Measurements from ENCODE around the gene SSUH2. TPM values are rescaled to one million over a fixed set of nuclear protein-coding genes. Genes with fewer than 3 reads are reported as not detected.

The SSUH2 gene
- total and polyA plus RNA-seq, 2 of the 13 experiments (the other 11 are each of a cell fraction or from before 2014, with no cell fraction given): 38.1 to 136 TPM

GRCh38 chr3:8597219-8597853 lies 47.3 kb downstream of the SSUH2 start:
- 43% methylated on average over 6 of the region's 7 CpGs for whole genome bisulfite sequencing (ENCODE audit: low lambda C conversion rate)
- BruUV-seq (replicated peaks): no TSS peak

GRCh38 chr3:8596321-8597218 lies 48.0 kb downstream of the SSUH2 start:
- H3K36me3 ChIP-seq (replicated peaks in 1 of 2; ENCODE audit: control insufficient read depth in 1 of 2, insufficient read depth in 2 of 2, low read length in 2 of 2): no peaks in the 10 kb centered on the region
- in situ Hi-C loops (cut with HindIII; ENCODE audit: extremely low pct_ligation_motif_present, low pct_unique_long_range_greater_than_20kb) (no loop called here), intact Hi-C loops (cut with micrococcal nuclease; ENCODE audit: unreplicated experiment) (no loop called here)
- DNase-seq (ENCODE audit: low spot score) (no peak), FAIRE-seq (no peak), ATAC-seq (no peak)
- H4K20me1 ChIP-seq (ENCODE audit: insufficient read depth, low read length): no peaks in the 10 kb centered on the region
- peaks cover 3 to 7% of the 10 kb centered on the region in 2 experiments; a peak in 3 of 5 replicates for H3K27me3 ChIP-seq (ENCODE audit: control insufficient read depth in 1 of 2, insufficient read depth in 2 of 2, low read length in 2 of 2)
- CTCF ChIA-PET (ENCODE audit: low intra/inter-chr PET ratio, low total read pairs): no interaction called here
- no peaks in the 10 kb centered on the region for H3K9me3 ChIP-seq (ENCODE audit: low read length)
- no peak overlapping the region for H2AFZ ChIP-seq (ENCODE audit: low read length)
- H3K4me1 ChIP-seq (ENCODE audit: insufficient read depth, low read length): peaks cover 15% of the 10 kb centered on the region
- H3K4me2 ChIP-seq (ENCODE audit: low read depth, low read length): no peak overlapping the region
- BruUV-seq (replicated peaks): no TSS peak
- no peak overlapping the region for H3K4me3 ChIP-seq (replicated peaks in 1 of 3; ENCODE audit: insufficient read depth in 1 of 3, low read depth in 2 of 3, low read length in 3 of 3)
- no peaks in the 10 kb centered on the region for H3K79me2 ChIP-seq (ENCODE audit: insufficient read depth, low read length)
- H3K9ac ChIP-seq (ENCODE audit: insufficient read depth, low read depth, low read length): no peak overlapping the region
- WGBS (ENCODE audit: low lambda C conversion rate): 56% methylated on average over 18 of the region's 18 CpGs
- no peak overlapping the region for H3K27ac ChIP-seq (ENCODE audit: extremely low read length, insufficient read depth, low read length)
- POLR2A ChIA-PET: no interaction called here
- TF ChIP-seq RFX5 (IDR thresholded peaks at IDR 0.05; ENCODE audit: low read depth, low read length) (no peak), MYC (CRISPR knock-in tag; IDR thresholded peaks at IDR 0.05; ENCODE audit: borderline replicate concordance) (no peak), ZNF746 (CRISPR knock-in tag; IDR thresholded peaks at IDR 0.05) (no peak), MLLT10 (CRISPR knock-in tag; IDR thresholded peaks at IDR 0.05) (no peak), ZNF720 (CRISPR knock-in tag; IDR thresholded peaks at IDR 0.05) (no peak), KLF16 (CRISPR knock-in tag; IDR thresholded peaks at IDR 0.05) (no peak), ZBTB1 (CRISPR knock-in tag; IDR thresholded peaks at IDR 0.05; ENCODE audit: borderline replicate concordance) (no peak), ZNF510 (CRISPR knock-in tag; IDR thresholded peaks at IDR 0.05; ENCODE audit: low read depth) (no peak), MEIS1 (CRISPR knock-in tag; IDR thresholded peaks at IDR 0.05; ENCODE audit: borderline replicate concordance) (no peak), HNRNPLL (IDR thresholded peaks at IDR 0.05; ENCODE audit: low read depth, low read length, poor library complexity, severe bottlenecking) (no peak)
- TF ChIP-seq, protein P1, sequence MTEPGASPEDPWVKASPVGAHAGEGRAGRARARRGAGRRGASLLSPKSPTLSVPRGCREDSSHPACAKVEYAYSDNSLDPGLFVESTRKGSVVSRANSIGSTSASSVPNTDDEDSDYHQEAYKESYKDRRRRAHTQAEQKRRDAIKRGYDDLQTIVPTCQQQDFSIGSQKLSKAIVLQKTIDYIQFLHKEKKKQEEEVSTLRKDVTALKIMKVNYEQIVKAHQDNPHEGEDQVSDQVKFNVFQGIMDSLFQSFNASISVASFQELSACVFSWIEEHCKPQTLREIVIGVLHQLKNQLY (CRISPR knock-in tag; IDR thresholded peaks at IDR 0.05): no peak

More at GRCh38 chr3:8597219-8597853, 47.3 kb downstream of the SSUH2 start:
- Histone ChIP-seq H3K27me3 (ENCODE audit: control insufficient read depth in 1 of 2, insufficient read depth in 2 of 2, low read length in 2 of 2) (peaks cover 3 to 7% of the 10 kb centered on the region in 2 experiments; a peak in 3 of 5 replicates), H3K4me3 (replicated peaks in 1 of 3; ENCODE audit: insufficient read depth in 1 of 3, low read depth in 2 of 3, low read length in 3 of 3) (no peak overlapping the region), H3K4me1 (ENCODE audit: insufficient read depth, low read length) (peaks cover 15% of the 10 kb centered on the region), H3K4me2 (ENCODE audit: low read depth, low read length) (no peak overlapping the region), H3K9me3 (ENCODE audit: low read length) (no peaks in the 10 kb centered on the region), H3K9ac (ENCODE audit: insufficient read depth, low read depth, low read length) (no peak overlapping the region), H4K20me1 (ENCODE audit: insufficient read depth, low read length) (no peaks in the 10 kb centered on the region), H3K36me3 (replicated peaks in 1 of 2; ENCODE audit: control insufficient read depth in 1 of 2, insufficient read depth in 2 of 2, low read length in 2 of 2) (no peaks in the 10 kb centered on the region), H2AFZ (ENCODE audit: low read length) (no peak overlapping the region), H3K79me2 (ENCODE audit: insufficient read depth, low read length) (no peaks in the 10 kb centered on the region), H3K27ac (ENCODE audit: extremely low read length, insufficient read depth, low read length) (no peak overlapping the region)
- intact Hi-C loops (cut with micrococcal nuclease; ENCODE audit: unreplicated experiment): no loop called here
- no peak for DNase-seq (ENCODE audit: low spot score)
- in situ Hi-C loops (cut with HindIII; ENCODE audit: extremely low pct_ligation_motif_present, low pct_unique_long_range_greater_than_20kb): no loop called here
- no peak for ATAC-seq
- FAIRE-seq: no peak
- POLR2A ChIA-PET: no interaction called here
- CTCF ChIA-PET (ENCODE audit: low intra/inter-chr PET ratio, low total read pairs): no interaction called here
- TF ChIP-seq ZNF768 (CRISPR knock-in tag; IDR thresholded peaks at IDR 0.05): peak; percentile 86
- TF ChIP-seq NR2F2 (IDR thresholded peaks at IDR 0.05; ENCODE audit: borderline replicate concordance, low read depth): no peak

Data from HepG2 (cell line).